ENCODE results near the gene CACNA1H. TPM values are rescaled to one million over a fixed set of nuclear protein-coding genes. Genes with fewer than 3 reads are reported as not detected.

CACNA1H gene
- total and polyA plus RNA-seq, 2 of the 8 experiments (the other 6 are each of a cell fraction or from before 2014, with no cell fraction given), result 14.0 to 28.7 TPM

- CTCF ChIA-PET (ENCODE audit: partially characterized antibody), result interaction anchor here (0.6 to 2.6 kb wide), 2 partner anchors 49 to 68 kb away, joined by 4 to 9 read pairs; no protein-coding TSS in a partner anchor
Measured at GRCh38 chr16:1125471-1125870, 27.4 kb upstream of the CACNA1H start.

More at GRCh38 chr16:1125471-1125870, 27.4 kb upstream of the CACNA1H start:
- Histone ChIP-seq H3K27ac (ENCODE audit: low read depth, low read length) (no peak overlapping the region), H3K23ac (ENCODE audit: insufficient read length) (no peak overlapping the region), H2BK5ac (ENCODE audit: low read depth, low read length) (no peak overlapping the region), H2AFZ (ENCODE audit: low read length) (no peak overlapping the region), H3K4ac (replicated peaks; ENCODE audit: insufficient read length, low read depth, low read length) (no peak overlapping the region), H2BK12ac (ENCODE audit: low read depth, low read length) (no peak overlapping the region), H3K18ac (ENCODE audit: extremely low read depth, low read length) (no peak overlapping the region), H2BK120ac (replicated peaks; ENCODE audit: low read depth, low read length) (no peak overlapping the region), H3K14ac (ENCODE audit: insufficient read length) (no peak overlapping the region), H3K4me1 (replicated peaks in 1 of 4; ENCODE audit: control insufficient read depth in 3 of 4, insufficient read depth in 4 of 4, low read length in 3 of 4) (peaks cover 0 to 6% (median 0%) of the 10 kb centered on the region in 4 experiments; a peak in 2 of 7 replicates), H4K8ac (ENCODE audit: extremely low read depth, insufficient read depth, low read length) (no peak overlapping the region), H4K91ac (replicated peaks; ENCODE audit: insufficient read length, low read length) (no peak overlapping the region), H2BK20ac (ENCODE audit: low read length) (no peak overlapping the region), H4K5ac (ENCODE audit: insufficient read length, low read depth, low read length) (no peak overlapping the region), H3K4me2 (ENCODE audit: insufficient read depth in 1 of 2, low read depth in 2 of 2, low read length in 2 of 2) (no peak overlapping the region), H3K36me3 (ENCODE audit: control insufficient read depth in 2 of 4, insufficient read depth in 4 of 4, low read length in 3 of 4) (no peaks in the 10 kb centered on the region), H3K9ac (replicated peaks in 1 of 4; ENCODE audit: extremely low read depth in 1 of 4, low read depth in 3 of 4, low read length in 3 of 4) (no peak overlapping the region), H3K79me2 (ENCODE audit: control insufficient read depth in 1 of 2, insufficient read depth in 2 of 2, low read length in 2 of 2) (no peaks in the 10 kb centered on the region), H3K9me3 (ENCODE audit: insufficient read depth in 2 of 2, low read depth in 1 of 2, low read length in 1 of 2) (no peaks in the 10 kb centered on the region), H3K27me3 (replicated peaks in 1 of 4; ENCODE audit: control insufficient read depth in 3 of 4, extremely low read depth in 1 of 4, insufficient read depth in 3 of 4, low read length in 3 of 4) (no peaks in the 10 kb centered on the region), H3K4me3 (ENCODE audit: extremely low read depth in 1 of 4, insufficient read depth in 2 of 4, low read depth in 3 of 4, low read length in 4 of 4) (no peak overlapping the region), H3K23me2 (ENCODE audit: low read depth, low read length) (no peaks in the 10 kb centered on the region), H3K79me1 (ENCODE audit: low read depth, low read length) (no peaks in the 10 kb centered on the region), H4K20me1 (replicated peaks in 1 of 2; ENCODE audit: control insufficient read depth in 1 of 2, insufficient read depth in 2 of 2, low read length in 2 of 2) (no peaks in the 10 kb centered on the region), H2AK5ac (ENCODE audit: low read depth, low read length) (no peak overlapping the region), H2BK15ac (ENCODE audit: low read length) (no peak overlapping the region), H3K56ac (replicated peaks; ENCODE audit: insufficient read length, low read depth, low read length) (no peak overlapping the region)
- whole genome bisulfite sequencing, 2 experiments (ENCODE audit: extremely low coverage in 1 of 2, insufficient coverage in 1 of 2, insufficient read length in 1 of 2, insufficient replicate concordance in 2 of 2, low coverage in 1 of 2, low lambda C conversion rate in 2 of 2, missing lambda C conversion rate in 1 of 2), result 89% methylated on average over 18 of the region's 18 CpGs; no CpG with 5 or more reads in 1 of the 2 experiments
- POLR2A ChIA-PET (ENCODE audit: partially characterized antibody), result interaction anchor here (1.1 kb wide), 1 partner anchor 39 kb away, joined by 3 read pairs; no protein-coding TSS in a partner anchor
- TF ChIP-seq TAF1 (IDR thresholded peaks at IDR 0.05; ENCODE audit: low read depth, low read length) (no peak), NRF1 (IDR thresholded peaks at IDR 0.05; ENCODE audit: low read depth, low read length) (no peak), TCF12 (IDR thresholded peaks at IDR 0.05; ENCODE audit: low read depth, low read length) (no peak), RXRA (IDR thresholded peaks at IDR 0.05; ENCODE audit: insufficient read depth, low read depth, low read length) (no peak), CEBPB (IDR thresholded peaks at IDR 0.05; ENCODE audit: low read depth, low read length) (no peak), POLR2AphosphoS5 (IDR thresholded peaks at IDR 0.05; ENCODE audit: low read depth, low read length) (no peak), TEAD4 (IDR thresholded peaks at IDR 0.05; ENCODE audit: low read depth, low read length) (no peak), RFX5 (IDR thresholded peaks at IDR 0.05; ENCODE audit: borderline replicate concordance, low read depth, low read length) (no peak), JUN (IDR thresholded peaks at IDR 0.05; ENCODE audit: low read depth, low read length) (no peak), RAD21 (IDR thresholded peaks at IDR 0.05 in 1 of 2, conservative IDR thresholded peaks at IDR 0.05 in 1 of 2; ENCODE audit: low read depth in 2 of 2, low read length in 2 of 2) (no peak), HDAC6 (IDR thresholded peaks at IDR 0.05; ENCODE audit: low read depth, low read length) (no peak), CBX5 (IDR thresholded peaks at IDR 0.05; ENCODE audit: low read depth, low read length) (no peak), BACH1 (IDR thresholded peaks at IDR 0.05; ENCODE audit: low read length) (no peak), CHD1 (IDR thresholded peaks at IDR 0.05; ENCODE audit: low read depth, low read length) (no peak)
- DNase-seq (ENCODE audit: low read depth in 1 of 2, low spot score in 2 of 2) (no peak), FAIRE-seq (no peak)
